ENCODE results near the gene OSMR.

GRCh38 chr5:38899936-38900335 is 54.1 kb downstream of the OSMR start:
- TF ChIP-seq CTCF (IDR thresholded peaks at IDR 0.05; ENCODE audit: poor library complexity, severe bottlenecking), result no peak
- TF ChIP-seq EZH2 (IDR thresholded peaks at IDR 0.05; ENCODE audit: borderline replicate concordance, insufficient read depth, low read length, poor library complexity, severe bottlenecking), result no peak
- TF ChIP-seq POLR2AphosphoS5 (IDR thresholded peaks at IDR 0.05), result no peak
- TF ChIP-seq EP300 (conservative IDR thresholded peaks at IDR 0.05; ENCODE audit: poor library complexity, severe bottlenecking), result no peak
- TF ChIP-seq RAD21 (conservative IDR thresholded peaks at IDR 0.05), result no peak
- TF ChIP-seq, protein P1, sequence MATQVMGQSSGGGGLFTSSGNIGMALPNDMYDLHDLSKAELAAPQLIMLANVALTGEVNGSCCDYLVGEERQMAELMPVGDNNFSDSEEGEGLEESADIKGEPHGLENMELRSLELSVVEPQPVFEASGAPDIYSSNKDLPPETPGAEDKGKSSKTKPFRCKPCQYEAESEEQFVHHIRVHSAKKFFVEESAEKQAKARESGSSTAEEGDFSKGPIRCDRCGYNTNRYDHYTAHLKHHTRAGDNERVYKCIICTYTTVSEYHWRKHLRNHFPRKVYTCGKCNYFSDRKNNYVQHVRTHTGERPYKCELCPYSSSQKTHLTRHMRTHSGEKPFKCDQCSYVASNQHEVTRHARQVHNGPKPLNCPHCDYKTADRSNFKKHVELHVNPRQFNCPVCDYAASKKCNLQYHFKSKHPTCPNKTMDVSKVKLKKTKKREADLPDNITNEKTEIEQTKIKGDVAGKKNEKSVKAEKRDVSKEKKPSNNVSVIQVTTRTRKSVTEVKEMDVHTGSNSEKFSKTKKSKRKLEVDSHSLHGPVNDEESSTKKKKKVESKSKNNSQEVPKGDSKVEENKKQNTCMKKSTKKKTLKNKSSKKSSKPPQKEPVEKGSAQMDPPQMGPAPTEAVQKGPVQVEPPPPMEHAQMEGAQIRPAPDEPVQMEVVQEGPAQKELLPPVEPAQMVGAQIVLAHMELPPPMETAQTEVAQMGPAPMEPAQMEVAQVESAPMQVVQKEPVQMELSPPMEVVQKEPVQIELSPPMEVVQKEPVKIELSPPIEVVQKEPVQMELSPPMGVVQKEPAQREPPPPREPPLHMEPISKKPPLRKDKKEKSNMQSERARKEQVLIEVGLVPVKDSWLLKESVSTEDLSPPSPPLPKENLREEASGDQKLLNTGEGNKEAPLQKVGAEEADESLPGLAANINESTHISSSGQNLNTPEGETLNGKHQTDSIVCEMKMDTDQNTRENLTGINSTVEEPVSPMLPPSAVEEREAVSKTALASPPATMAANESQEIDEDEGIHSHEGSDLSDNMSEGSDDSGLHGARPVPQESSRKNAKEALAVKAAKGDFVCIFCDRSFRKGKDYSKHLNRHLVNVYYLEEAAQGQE (IDR thresholded peaks at IDR 0.05; ENCODE audit: borderline replicate concordance), result no peak
- no peak for TF ChIP-seq SMC3 (conservative IDR thresholded peaks at IDR 0.05; ENCODE audit: poor library complexity)
- TF ChIP-seq MXI1 (conservative IDR thresholded peaks at IDR 0.05; ENCODE audit: poor library complexity, severe bottlenecking), result no peak
- TF ChIP-seq TAF1 (IDR thresholded peaks at IDR 0.05; ENCODE audit: low read depth), result no peak
